HG02840 (cell line): ENCODE measurements around the gene NDN.

Experiments used
- ATAC-seq: cut with Tn5 transposase; IDR thresholded peaks from one replicate; pipeline ENCODE4 v1.9.1; 2021; ENCODE audit warnings: mild to moderate bottlenecking, moderate library complexity, moderate number of reproducible peaks; ENCODE audit not compliant: unreplicated experiment, low FRiP score

The NDN gene

GRCh38 chr15:23644829-23645228, 42.3 kb downstream of the NDN start:
- no peak for ATAC-seq

- ATAC-seq: no peak
Measured at GRCh38 chr15:23642413-23643044, 44.6 kb downstream of the NDN start.
